ENCODE data around the gene GCGR. TPM values are rescaled to one million over a fixed set of nuclear protein-coding genes. Genes with fewer than 3 reads are reported as not detected.

GCGR gene
- total and polyA plus RNA-seq, 10 of the 15 experiments (the other 5 are each of a cell fraction or from before 2014, with no cell fraction given) = not detected

GRCh38 chr17:81837641-81838040 lies 33.7 kb downstream of the GCGR start (continued):
- TF ChIP-seq, protein P1, sequence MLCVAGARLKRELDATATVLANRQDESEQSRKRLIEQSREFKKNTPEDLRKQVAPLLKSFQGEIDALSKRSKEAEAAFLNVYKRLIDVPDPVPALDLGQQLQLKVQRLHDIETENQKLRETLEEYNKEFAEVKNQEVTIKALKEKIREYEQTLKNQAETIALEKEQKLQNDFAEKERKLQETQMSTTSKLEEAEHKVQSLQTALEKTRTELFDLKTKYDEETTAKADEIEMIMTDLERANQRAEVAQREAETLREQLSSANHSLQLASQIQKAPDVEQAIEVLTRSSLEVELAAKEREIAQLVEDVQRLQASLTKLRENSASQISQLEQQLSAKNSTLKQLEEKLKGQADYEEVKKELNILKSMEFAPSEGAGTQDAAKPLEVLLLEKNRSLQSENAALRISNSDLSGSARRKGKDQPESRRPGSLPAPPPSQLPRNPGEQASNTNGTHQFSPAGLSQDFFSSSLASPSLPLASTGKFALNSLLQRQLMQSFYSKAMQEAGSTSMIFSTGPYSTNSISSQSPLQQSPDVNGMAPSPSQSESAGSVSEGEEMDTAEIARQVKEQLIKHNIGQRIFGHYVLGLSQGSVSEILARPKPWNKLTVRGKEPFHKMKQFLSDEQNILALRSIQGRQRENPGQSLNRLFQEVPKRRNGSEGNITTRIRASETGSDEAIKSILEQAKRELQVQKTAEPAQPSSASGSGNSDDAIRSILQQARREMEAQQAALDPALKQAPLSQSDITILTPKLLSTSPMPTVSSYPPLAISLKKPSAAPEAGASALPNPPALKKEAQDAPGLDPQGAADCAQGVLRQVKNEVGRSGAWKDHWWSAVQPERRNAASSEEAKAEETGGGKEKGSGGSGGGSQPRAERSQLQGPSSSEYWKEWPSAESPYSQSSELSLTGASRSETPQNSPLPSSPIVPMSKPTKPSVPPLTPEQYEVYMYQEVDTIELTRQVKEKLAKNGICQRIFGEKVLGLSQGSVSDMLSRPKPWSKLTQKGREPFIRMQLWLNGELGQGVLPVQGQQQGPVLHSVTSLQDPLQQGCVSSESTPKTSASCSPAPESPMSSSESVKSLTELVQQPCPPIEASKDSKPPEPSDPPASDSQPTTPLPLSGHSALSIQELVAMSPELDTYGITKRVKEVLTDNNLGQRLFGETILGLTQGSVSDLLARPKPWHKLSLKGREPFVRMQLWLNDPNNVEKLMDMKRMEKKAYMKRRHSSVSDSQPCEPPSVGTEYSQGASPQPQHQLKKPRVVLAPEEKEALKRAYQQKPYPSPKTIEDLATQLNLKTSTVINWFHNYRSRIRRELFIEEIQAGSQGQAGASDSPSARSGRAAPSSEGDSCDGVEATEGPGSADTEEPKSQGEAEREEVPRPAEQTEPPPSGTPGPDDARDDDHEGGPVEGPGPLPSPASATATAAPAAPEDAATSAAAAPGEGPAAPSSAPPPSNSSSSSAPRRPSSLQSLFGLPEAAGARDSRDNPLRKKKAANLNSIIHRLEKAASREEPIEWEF (IDR thresholded peaks at IDR 0.05; ENCODE audit: insufficient replicate concordance, low read depth, low read length) = no peak

GRCh38 chr17:81838753-81839255 lies 34.9 kb downstream of the GCGR start:
- DNase-seq (ENCODE audit: low read depth, low spot score) (no peak), ATAC-seq (no peak), FAIRE-seq (no peak)
- H3K79me2 ChIP-seq (ENCODE audit: control insufficient read depth, insufficient read depth, low read length) = peaks cover 3% of the 10 kb centered on the region
- intact Hi-C loops (cut with micrococcal nuclease; ENCODE audit: unreplicated experiment) = no loop called here
- H3K27ac ChIP-seq (ENCODE audit: control insufficient read depth, insufficient read depth) = no peak overlapping the region
- H3K4me3 ChIP-seq = no peak overlapping the region
- H3K4me1 ChIP-seq (ENCODE audit: control insufficient read depth, insufficient read depth, low read length) = peaks cover 6% of the 10 kb centered on the region
- WGBS (ENCODE audit: insufficient coverage, insufficient replicate concordance, low lambda C conversion rate, missing lambda C conversion rate) = 62% methylated on average over 15 of the region's 17 CpGs
- ChIA-PET SMC1A (ENCODE audit: uncharacterized antibody, unreplicated experiment) (interaction anchor here (0.6 kb wide), 1 partner anchor 44 kb away, joined by 3 read pairs; no protein-coding TSS in a partner anchor), RAD21 (ENCODE audit: unreplicated experiment) (no interaction called here), CTCF (no interaction called here), POLR2A (no interaction called here)
- no peaks in the 10 kb centered on the region for H4K20me1 ChIP-seq (ENCODE audit: control insufficient read depth, insufficient read depth)
- no peak overlapping the region for H3K9ac ChIP-seq (ENCODE audit: control insufficient read depth, insufficient read depth, low read length)
- no TSS peak for BruUV-seq (replicated peaks)
- no peak overlapping the region for H3K4me2 ChIP-seq (ENCODE audit: control insufficient read depth, insufficient read depth)
- no peaks in the 10 kb centered on the region for H3K27me3 ChIP-seq (replicated peaks in 1 of 2; ENCODE audit: control insufficient read depth in 2 of 2, insufficient read depth in 2 of 2, low read length in 1 of 2)
- no peak overlapping the region for H2AFZ ChIP-seq (ENCODE audit: control insufficient read depth, low read depth, low read length)
- TF ChIP-seq NBN (IDR thresholded peaks at IDR 0.05) = no peak
- no peak for TF ChIP-seq TBL1XR1 (IDR thresholded peaks at IDR 0.05; ENCODE audit: low read depth, low read length)
- TF ChIP-seq IRF3 (IDR thresholded peaks at IDR 0.05) = no peak
- TF ChIP-seq, protein P2, sequence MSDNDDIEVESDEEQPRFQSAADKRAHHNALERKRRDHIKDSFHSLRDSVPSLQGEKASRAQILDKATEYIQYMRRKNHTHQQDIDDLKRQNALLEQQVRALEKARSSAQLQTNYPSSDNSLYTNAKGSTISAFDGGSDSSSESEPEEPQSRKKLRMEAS (IDR thresholded peaks at IDR 0.05; ENCODE audit: low read depth, low read length) = no peak
- no peak for TF ChIP-seq CHD2 (IDR thresholded peaks at IDR 0.05; ENCODE audit: borderline replicate concordance, low read depth, low read length)
- no peak for TF ChIP-seq ATF2 (IDR thresholded peaks at IDR 0.05; ENCODE audit: low read length)
- TF ChIP-seq RCOR1 (conservative IDR thresholded peaks at IDR 0.05; ENCODE audit: low read depth, low read length) = no peak
- TF ChIP-seq POU2F2 (IDR thresholded peaks at IDR 0.05; ENCODE audit: borderline replicate concordance, low read depth, low read length) = no peak
- TF ChIP-seq ZBED1 (IDR thresholded peaks at IDR 0.05; ENCODE audit: borderline replicate concordance) = no peak
- no peak for TF ChIP-seq DPF2 (IDR thresholded peaks at IDR 0.05)
- TF ChIP-seq CBX3 (IDR thresholded peaks at IDR 0.05; ENCODE audit: borderline replicate concordance, low read depth) = no peak
- no peak for TF ChIP-seq CREM (IDR thresholded peaks at IDR 0.05; ENCODE audit: low read depth)
- no peak for TF ChIP-seq POLR2A (IDR thresholded peaks at IDR 0.05; ENCODE audit: low read depth, low read length)
- no peak for TF ChIP-seq KAT2A (conservative IDR thresholded peaks at IDR 0.05; ENCODE audit: control insufficient read depth, low read depth, low read length)
- TF ChIP-seq JUND (IDR thresholded peaks at IDR 0.05; ENCODE audit: low read depth, low read length) = no peak
- TF ChIP-seq TCF7 (IDR thresholded peaks at IDR 0.05; ENCODE audit: borderline replicate concordance) = no peak
- TF ChIP-seq MYB (IDR thresholded peaks at IDR 0.05; ENCODE audit: borderline replicate concordance, low read depth, low read length) = no peak
- no peaks in the 10 kb centered on the region for H3K9me3 ChIP-seq (replicated peaks; ENCODE audit: control insufficient read depth, insufficient read depth, low read length)
- in situ Hi-C loops (cut with MboI) = no loop called here
- peaks cover 5% of the 10 kb centered on the region in 2 experiments; a peak in 3 of 4 replicates for H3K36me3 ChIP-seq (ENCODE audit: control insufficient read depth in 2 of 2, insufficient read depth in 2 of 2, low read length in 1 of 2)
